Measurements from ENCODE around the gene SLCO2B1. TPM values are rescaled to one million over a fixed set of nuclear protein-coding genes. Genes with fewer than 3 reads are reported as not detected.

The SLCO2B1 gene
- total and polyA plus RNA-seq, 12 donors: 5.8 to 234 (median 122) TPM

DNA sequence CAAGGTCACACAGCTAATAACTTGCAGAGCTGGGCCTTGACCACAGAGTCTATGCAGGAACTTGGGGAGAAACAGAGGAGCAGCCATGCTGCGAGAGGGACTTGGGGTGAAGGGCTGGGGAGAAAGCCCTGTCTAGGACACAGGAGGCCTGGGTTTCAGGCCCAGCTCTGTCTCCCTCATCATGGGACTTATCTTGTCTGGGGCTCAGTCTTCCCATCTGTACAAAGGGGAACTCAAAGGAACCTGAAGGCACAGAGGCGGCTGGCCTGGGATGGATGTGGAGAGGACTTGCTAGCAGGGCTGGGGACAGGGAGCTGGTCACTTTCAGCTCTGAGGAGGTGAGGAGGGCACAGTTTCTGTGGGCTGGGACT is 52.7 kb downstream of the SLCO2B1 start:
- Histone ChIP-seq H3K27ac (peak overlapping the region in 1 of 5 donors; percentile 82), H3K9me3 (replicated peaks in 1 of 3) (no peaks in the 10 kb centered on the region), H3K4me3 (no peak overlapping the region), H3K4me1 (replicated peaks in 1 of 2) (peaks cover 0 to 15% of the 10 kb centered on the region in 2 donors), H3K27me3 (no peaks in the 10 kb centered on the region), H3K36me3 (replicated peaks in 1 of 2) (peaks cover 0 to 4% of the 10 kb centered on the region in 2 donors)
- intact Hi-C loops (cut with DNase I): loop anchor here (2.0 to 10.0 kb wide), 3 partner anchors 56 to 179 kb away; no protein-coding TSS in a partner anchor
- no peak for DNase-seq
- WGBS, 4 donors: 89 to 95% (median 92%) methylated on average over 1 to 2 of the region's 2 CpGs
- TF ChIP-seq, protein P1, sequence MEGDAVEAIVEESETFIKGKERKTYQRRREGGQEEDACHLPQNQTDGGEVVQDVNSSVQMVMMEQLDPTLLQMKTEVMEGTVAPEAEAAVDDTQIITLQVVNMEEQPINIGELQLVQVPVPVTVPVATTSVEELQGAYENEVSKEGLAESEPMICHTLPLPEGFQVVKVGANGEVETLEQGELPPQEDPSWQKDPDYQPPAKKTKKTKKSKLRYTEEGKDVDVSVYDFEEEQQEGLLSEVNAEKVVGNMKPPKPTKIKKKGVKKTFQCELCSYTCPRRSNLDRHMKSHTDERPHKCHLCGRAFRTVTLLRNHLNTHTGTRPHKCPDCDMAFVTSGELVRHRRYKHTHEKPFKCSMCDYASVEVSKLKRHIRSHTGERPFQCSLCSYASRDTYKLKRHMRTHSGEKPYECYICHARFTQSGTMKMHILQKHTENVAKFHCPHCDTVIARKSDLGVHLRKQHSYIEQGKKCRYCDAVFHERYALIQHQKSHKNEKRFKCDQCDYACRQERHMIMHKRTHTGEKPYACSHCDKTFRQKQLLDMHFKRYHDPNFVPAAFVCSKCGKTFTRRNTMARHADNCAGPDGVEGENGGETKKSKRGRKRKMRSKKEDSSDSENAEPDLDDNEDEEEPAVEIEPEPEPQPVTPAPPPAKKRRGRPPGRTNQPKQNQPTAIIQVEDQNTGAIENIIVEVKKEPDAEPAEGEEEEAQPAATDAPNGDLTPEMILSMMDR (IDR thresholded peaks at IDR 0.05): no peak
- TF ChIP-seq POLR2A (IDR thresholded peaks at IDR 0.05): no peak

GRCh38 chr11:75204012-75204674 is 53.2 kb downstream of the SLCO2B1 start:
- Histone ChIP-seq H3K4me3 (no peak overlapping the region), H3K27ac (peak overlapping the region in 1 of 5 donors; percentile 82), H3K9me3 (replicated peaks in 1 of 3) (no peaks in the 10 kb centered on the region), H3K27me3 (no peaks in the 10 kb centered on the region), H3K36me3 (replicated peaks in 1 of 2) (peaks cover 0 to 4% of the 10 kb centered on the region in 2 donors), H3K4me1 (replicated peaks in 1 of 2) (peaks cover 0 to 15% of the 10 kb centered on the region in 2 donors)
- intact Hi-C loops (cut with DNase I): loop anchor here (2.0 to 10.0 kb wide), 3 partner anchors 57 to 179 kb away; no protein-coding TSS in a partner anchor
- WGBS, 4 donors: 69 to 81% (median 73%) methylated on average over 5 to 10 of the region's 10 CpGs
- TF ChIP-seq POLR2A (IDR thresholded peaks at IDR 0.05): no peak
- TF ChIP-seq, protein P1 (IDR thresholded peaks at IDR 0.05): no peak
- peak in 5 of 7 donors; percentile 25 to 76 (median 48) for DNase-seq

DNA sequence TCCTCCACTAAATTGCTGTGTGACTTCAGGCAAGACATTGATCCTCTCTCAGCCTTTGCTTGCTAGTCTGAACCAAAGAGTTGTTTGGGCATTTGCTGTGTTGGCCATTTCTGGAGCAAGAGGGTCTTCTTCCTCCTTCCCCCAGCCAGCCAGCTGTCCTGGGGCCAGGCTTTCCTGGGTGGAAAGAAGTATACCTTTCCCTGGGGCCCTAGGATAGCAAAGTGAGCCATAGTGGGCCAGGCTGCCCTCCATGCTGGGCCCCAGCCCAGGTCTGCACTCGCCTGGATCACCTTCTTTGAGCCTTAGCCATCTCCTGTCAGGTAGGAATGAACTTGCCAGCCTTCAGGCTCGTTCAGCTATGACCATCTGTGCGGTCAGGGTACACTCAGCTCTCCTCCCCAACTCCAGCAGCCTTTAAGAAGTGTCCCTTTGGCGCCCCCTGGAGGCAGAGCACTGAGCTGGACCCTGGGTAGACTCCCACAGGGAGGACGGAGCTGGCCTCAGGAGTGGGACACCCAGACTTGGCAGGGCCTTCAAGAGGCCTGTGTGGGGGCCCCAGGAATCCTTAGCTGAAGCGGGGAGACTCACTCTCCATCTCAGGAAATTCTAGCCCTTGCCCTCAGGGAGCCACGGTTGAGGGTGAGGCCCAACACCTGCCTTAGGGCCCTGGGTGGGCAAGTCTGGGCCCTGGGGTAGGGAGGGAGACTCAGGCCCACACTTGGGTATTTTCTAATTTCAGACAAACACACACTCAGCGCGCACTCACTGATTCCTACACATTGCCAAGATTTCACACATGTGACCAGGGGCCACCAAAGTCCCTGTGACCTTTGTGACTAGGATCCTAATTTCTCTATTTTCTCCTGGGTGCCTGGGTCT is 54.0 kb downstream of the SLCO2B1 start:
- peak; percentile 87 to 97 (median 93) for DNase-seq
- intact Hi-C loops (cut with DNase I): loop anchor here (2.0 to 10.0 kb wide), 4 partner anchors 58 to 278 kb away; no protein-coding TSS in a partner anchor
- no peaks in the 10 kb centered on the region for H3K9me3 ChIP-seq (replicated peaks in 1 of 3)

More for the DNA sequence above, 54.0 kb downstream of the SLCO2B1 start:
- Histone ChIP-seq H3K27ac (peak overlapping the region in 1 of 5 donors; percentile 82), H3K36me3 (replicated peaks in 1 of 2) (peaks cover 0 to 4% of the 10 kb centered on the region in 2 donors), H3K4me3 (no peak overlapping the region), H3K27me3 (no peaks in the 10 kb centered on the region), H3K4me1 (replicated peaks in 1 of 2) (peaks cover 0 to 13% of the 10 kb centered on the region in 2 donors)
- TF ChIP-seq, protein P1 (IDR thresholded peaks at IDR 0.05): peak; percentile 87 to 93 (median 92)
- TF ChIP-seq POLR2A (IDR thresholded peaks at IDR 0.05): no peak
- 24 to 32% (median 28%) methylated on average over 7 to 9 of the region's 9 CpGs for WGBS, 4 donors
